Embryonic facial prominence (tissue), 1 donor: ENCODE results near the gene DOCK2.
"Not testable (repeated sequence)": the region's sequence is repeated elsewhere in the genome, so short reads cannot be mapped to it uniquely, and the experiment has no call there.

Experiments
- DNase-seq: peaks from one replicate; pipeline ENCODE4 v3.0.0-alpha.2; 2016; ENCODE audit errors: extremely low spot score

The DOCK2 gene

DNA sequence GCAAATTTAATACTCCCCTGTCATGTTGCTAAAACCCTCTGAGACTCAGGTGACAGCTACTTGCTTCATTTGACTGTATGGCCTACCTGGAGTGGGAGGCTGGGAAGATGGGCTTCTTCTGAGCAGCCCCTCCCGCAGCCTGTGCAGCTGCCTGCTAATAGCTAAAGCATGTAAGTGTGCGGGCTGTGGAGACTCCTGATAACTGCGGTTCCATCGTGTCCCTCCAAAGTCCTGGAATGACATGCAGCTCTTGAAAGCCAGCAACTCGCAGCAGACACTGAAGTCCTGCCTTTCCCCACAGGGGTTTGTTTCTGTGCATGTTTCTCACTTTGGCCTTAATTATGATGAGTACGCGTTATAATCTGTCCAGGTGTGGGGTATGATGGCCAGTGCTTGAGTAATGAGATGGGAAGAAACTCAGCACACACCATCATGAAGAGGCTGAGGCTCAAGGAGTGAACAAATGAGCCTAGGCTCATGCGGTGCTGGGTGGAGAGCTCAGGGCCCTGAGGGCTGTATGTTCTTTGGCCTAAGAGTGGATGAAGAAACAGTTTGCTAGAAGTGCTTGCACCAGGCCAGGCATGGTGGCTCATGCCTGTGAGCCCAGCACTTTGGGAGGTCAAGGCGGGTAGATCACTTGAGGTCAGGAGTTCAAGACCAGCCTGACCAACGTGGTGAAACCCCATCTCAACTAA lies 119.1 kb downstream of the DOCK2 start:
- no peak for DNase-seq

DNA sequence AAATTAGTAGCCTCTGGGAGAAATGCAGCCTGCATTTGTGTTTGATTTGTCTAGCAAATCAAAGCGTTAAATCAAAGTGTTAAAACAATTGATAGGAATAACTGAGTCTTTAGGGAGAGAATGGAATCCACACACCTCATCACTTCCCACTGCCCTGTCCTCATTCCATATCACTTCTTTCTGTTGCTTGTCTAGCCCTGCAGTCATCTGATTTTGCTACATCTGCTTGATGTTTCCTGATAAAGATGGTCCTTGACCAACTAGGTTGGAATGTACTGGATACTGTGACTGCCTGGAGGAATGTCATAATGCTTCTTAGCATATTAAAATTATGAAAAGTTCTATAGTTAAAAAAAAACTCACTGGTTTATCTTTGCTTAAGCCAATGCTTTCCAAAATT lies 119.9 kb downstream of the DOCK2 start:
- DNase-seq, result no peak

DNA sequence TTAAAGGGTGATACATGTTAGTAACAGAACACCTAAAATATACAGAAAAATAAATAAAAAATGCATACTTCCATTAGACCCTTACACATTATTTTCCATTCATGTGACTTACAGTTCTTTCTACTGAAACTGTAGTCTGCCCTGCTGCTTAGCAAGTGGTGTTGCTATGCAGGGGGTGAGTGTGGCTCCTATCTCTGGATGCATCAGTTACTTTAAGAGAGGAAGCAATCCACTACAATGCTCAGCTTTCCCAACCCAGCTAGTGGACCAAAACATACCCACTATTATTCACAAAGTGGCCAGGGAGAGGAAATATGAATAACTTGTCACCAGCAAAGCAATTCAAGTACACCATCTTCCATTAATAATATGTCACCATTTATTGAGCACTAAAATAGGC lies 121.8 kb downstream of the DOCK2 start:
- no peak for DNase-seq

DNA sequence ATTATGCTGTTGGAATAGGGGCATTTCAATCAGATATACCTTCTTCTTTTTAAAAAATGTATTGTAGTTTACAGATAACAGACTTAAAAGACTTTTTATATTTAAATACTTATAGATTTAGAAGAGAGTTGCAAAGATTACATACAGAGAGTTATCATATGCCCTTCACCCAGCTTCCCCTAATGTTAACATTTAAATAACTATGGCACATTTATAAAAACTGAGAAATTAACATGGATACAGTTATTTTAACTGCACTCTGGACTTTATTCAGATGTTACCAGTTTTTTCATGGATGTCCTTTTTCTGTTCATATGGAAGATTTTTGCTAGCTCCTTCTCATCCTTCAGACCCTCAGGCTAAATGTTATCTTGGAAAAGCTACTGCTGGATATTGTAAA lies 123.2 kb downstream of the DOCK2 start:
- no peak for DNase-seq

DNA sequence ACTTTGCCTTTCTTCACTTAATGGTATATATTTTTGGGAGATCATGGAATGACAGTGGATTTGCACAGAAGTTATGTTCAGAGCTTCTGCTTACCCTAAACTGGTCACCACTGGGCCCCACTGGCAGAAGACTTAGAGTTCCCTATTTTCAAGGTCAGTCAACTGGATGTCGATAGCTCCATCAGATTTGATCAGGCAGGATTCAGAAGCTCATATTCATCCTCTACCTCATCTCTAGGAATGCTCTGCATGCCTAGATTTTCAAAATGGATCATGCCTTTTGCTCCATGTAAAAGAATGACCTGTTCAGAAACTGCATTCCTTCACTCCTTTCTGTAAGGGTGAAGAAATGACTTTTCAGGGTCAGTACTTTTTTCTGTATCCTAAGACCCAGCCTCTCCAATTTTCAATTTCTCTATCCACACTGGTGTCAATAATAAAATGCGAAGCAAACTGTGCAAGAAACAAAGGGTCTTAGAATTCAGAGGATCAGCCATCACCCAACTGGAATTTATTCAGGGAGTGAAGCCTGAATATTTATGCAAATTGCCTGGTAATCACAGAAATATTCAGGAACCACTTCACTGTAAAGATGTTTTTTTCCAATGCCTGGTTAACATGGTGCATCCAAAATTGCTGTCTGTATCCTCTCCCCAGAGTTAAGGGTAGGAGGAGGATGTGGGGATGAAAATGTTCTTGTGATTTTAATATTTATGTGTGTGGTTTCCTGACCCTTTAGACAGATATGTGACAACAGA lies 125.4 kb downstream of the DOCK2 start:
- DNase-seq, result no peak

DNA sequence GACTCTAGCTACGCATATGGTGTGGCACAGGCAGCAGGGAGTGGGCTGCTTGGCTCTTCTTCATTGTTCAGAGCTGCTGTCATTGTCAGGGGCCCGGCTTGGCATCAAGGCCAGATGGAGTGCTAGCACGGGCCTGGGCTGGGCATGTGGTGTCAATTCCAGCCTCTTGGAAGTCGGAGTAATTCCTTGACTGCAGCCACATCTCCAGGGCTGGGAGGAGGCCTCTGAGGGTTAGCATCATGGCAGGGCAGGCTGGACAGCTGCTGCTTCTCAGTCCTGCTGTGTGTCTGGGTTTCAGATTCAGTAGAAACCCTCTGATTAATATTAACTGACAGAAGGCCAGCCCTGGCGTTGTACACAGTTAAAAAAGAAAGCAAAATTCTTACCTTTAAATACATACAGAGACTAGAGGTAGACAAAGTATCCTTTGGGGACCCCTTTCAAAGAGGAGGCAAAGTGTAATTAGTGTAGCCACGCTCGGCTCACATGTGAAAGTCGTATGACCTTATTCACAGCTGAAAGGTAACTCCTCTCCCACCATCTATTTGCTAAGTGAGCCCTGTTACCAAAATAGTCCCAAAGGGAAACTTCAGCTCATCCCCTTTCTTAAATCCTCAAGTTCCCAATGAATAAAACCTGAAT lies 126.4 kb downstream of the DOCK2 start:
- no peak for DNase-seq

DNA sequence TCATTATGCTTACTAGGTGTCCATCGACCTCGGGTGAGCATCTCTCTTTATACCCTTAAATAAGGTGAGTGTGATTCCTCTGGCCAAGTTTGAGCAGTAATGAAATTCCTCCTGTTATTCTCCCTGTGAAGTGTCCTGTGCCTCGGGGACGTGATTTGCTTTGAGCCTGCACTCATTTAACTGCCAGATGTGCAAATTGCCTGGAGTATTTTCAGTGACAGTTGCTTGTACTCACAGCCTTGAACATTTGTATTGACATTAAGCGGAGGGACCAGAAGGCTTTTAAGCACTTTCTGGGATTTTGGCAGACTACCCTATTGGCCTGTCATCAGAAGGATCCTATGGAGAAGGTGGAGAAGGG lies 126.9 kb downstream of the DOCK2 start:
- no peak for DNase-seq

DNA sequence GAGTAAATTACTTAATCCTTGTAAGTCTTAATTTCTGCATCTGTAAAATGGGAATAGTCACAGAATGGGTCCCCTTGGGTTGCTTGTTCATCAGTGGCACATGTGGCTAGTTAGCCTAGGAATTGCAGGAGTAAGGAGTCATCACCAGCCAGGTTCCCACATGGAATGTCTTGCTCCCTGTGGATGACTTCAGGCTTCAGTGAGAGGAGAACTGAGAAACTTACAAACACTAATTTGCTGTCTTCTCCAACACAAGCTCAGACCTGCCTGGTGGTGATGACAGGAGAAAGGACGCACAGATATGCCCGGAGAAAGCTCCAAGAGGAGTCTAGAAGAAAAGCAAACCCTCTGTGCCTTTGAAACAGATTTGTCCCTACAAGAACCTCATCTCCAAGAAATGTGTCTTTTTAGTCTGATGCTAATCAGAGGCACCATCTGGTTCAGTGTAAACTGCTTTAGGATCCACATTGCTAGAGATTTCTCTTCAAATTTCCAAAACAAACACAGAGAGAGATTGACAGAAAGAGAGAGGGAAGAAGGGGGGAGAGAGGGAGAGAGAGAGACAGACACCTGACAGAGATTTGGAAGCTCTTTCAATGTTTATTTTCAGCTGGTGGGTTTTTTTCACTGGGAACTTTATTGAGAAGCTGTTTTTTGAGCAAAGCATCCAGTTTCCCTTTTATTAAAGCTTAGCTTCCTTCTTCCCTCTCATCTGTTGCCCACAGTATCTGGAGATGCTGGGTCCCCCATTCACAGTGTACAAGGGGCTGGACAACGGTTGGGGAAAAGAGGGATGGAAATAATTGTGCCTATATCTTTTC lies 128.3 kb downstream of the DOCK2 start:
- DNase-seq, result peak; percentile 34

DNA sequence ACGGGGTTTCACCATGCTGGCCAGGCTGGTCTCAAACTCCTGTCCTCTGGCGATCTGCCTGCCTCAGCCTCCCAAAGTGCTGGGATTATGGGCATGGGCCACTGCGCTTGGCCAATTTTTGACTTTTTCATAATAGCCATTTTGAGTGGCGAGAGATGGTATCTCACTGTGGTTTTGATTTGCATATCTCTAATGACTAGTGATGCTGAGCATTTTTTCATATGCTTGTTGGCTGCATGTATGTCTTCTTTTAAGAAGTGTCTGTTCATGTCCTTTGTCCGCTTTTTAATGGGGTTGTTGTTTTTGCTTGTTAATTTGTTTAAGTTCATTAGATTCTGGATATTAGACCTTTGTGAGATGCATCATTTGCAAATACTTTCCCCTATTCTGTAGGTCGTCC lies 129.9 kb downstream of the DOCK2 start:
- not testable (repeated sequence) for DNase-seq

DNA sequence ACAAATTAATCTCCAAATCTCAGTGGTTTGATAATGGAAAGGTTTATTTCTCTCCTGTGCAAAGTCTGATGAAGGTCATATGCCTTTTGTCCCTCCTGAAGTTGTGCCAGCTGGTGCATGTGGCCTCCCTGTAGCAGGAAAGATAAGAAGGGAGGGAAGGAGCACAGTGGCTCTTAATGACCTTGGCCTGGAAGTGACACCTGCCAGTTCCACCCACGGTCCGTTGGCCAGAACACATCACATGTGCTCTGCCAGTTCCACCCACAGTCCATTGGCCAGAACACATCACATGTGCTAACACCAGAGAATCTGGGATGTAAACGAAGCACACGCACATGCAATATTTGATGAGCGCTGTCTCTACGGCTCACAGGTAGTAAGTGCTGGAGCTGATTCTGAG lies 130.9 kb downstream of the DOCK2 start:
- no peak for DNase-seq

DNA sequence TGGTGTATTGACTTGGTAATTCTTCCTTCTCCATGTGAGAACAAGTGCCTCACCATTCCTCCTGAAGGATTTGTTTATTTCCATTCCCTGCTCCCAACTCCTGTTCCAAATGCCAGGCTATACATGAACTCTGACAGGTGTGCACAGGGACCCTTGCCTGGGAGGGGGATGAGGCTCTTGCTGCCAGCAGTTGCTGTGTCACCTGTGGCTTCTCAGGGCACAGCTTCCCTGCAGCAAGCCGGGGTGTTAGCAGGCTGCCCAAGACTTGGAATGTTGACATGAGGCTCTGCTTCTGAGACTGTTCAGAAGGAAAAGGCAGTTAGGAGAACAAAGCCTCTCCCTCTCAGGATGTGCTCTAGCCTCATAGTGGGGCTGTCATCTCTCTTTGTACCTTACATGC lies 131.3 kb downstream of the DOCK2 start:
- DNase-seq, result no peak

DNA sequence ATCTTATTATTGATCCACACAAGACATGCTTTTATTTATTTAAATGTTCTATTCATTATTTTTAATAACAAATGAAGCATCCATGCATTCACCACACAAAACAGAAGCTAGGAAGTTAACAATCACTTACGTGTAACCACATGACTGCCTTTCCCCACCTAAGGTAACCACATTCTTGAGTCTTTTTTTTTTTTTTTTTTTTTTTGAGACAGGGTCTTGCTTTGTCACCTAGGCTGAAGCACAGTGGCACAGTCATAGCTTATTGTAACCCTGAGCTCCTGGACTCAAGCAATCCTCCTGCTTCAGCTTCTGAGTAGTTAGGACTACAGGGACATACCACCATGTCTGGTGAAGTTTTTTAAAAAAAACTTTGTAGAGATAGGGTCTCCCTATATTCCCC lies 133.0 kb downstream of the DOCK2 start:
- DNase-seq, result no peak

DNA sequence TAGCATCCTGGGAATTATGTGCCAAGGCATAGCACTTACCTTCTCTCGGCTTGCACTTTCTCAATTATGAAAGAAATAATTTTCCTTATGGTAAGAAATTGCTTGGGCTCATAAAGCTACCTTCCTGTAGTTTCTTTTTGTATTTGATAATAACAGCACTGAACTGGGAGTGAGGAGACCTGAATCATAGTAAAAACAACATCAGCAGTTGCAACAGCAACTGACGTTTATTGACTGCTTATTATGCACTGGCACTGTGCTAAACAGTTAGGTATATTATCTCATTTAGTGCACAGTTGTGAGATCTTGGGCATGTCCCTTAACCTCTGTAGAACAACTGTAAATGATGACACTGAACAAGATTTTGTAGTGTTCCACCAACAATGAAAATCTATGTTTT lies 135.2 kb downstream of the DOCK2 start:
- no peak for DNase-seq

DNA sequence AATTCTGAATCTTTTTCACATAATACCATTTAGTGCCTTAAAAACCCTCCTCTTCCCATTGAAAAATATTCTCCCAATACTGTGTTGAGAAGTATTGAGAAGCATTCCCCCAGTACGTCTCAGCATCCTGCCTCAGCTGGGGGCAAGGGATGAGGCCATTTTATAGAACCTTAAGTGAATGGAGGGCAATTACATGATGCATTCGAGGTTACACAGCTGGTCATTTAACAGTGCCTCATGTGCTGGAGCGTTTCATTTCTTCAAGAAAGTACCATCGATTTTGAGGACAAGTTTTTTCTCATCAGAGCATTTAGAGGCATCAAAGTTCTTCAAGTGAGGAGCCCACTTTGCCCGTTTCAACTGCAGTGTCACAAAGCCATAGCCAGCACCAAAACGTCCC lies 135.6 kb downstream of the DOCK2 start:
- DNase-seq, result no peak

DNA sequence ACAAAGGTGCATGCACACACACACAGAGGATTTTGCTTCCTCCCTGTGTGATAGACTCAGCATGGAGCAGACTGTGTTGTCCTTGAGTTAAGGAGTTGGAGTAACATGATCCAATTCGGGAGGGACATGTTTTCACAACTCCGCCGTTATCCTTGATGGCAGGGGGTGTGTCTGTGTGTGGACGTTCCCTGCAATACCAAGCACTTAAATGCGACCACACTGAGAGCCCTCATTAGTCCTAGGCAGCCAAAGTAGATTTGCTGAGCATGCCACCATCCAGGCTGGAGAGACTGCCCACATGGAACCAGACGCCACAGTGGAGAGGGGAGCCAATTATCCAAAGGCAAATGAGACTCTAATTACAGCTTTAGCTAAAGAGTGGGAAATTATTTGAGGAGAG lies 140.1 kb downstream of the DOCK2 start:
- DNase-seq, result no peak

DNA sequence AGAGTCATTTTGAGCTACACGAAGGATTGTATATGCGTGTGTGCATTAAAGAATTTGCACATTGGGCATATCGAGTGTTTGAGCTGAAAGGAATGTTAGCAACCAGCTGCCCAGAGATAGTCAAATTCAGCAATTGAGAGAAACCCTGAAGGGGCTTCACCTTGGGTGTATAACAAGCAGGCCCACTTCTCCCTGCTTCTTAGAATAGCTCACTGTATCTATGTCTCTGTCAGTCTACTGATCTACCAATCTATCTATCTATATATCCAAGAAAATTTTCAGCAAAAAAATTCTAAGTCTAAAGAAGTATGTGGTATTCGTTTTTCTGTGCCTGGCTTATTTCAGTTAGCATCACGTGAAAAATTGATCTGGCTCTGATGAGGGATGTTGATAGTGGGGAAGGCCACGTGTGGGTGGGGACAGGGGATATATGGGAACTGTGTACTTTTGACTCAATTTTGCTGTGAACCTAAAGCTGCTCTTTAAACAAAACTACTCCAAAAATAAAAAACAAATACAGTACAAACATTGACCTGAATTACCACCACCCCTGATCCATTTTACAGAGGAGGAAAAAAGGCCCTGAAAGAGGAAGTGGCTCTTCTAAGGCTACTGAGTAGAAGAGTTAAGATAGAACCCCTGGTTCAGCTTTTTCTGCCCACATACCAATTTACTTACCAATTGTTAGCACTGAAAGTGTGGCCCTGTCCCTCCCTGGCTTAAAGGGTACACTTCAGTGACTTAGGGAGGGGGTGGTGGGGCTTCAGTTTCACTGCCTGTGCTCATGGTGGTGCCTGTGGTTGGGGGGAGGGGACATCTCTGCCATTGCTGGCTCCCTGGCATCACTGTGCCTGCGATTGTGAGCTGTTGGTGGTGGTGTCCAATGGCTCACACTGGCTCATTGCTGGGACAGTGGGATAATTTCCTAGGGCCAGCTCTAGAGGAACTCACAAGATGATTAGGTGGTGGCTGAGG lies 141.8 kb downstream of the DOCK2 start:
- DNase-seq, result no peak

DNA sequence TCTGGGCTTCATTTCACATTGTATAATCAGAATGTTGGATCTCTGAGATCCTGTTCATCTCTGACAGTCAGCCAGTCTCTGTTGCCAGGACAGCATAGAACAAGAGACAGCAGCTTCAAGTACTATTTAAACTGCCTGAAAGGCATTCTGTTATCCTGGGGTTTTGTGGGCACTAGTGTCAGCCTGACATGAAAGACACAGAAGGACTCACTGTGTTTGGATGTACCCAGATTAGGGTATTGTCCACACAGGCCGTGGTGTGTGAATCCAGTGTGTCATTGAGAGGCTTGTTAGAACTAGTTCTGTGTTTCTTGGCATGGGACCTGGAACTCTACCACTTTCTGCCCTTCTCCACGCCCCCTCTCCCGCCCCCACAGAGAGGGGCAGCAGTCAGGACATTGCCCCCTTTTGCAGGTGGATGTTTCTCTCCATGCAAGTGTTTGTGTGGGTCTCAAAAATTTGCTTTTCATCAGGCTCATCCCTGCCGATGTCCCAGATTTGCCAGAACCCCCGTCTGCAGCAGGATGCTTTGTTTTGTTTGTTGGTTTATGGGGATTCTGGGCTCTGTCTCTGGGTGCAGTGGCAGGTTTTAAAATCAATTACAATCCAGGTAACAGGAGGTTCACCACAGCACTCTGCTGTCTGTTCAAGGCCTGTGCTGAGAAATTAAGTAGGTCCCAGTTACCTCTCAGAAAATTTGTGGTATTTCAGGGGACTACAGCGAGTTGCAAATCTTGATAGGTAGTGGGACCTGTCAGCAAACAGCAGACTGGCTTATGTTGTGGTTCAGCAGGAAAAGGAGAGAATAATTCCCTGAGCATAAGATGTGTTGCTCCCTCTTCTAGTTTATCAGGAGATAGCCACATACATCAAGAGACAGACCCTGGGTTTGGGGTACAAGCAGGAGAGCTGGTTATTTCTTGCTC lies 144.6 kb downstream of the DOCK2 start:
- DNase-seq, result no peak

DNA sequence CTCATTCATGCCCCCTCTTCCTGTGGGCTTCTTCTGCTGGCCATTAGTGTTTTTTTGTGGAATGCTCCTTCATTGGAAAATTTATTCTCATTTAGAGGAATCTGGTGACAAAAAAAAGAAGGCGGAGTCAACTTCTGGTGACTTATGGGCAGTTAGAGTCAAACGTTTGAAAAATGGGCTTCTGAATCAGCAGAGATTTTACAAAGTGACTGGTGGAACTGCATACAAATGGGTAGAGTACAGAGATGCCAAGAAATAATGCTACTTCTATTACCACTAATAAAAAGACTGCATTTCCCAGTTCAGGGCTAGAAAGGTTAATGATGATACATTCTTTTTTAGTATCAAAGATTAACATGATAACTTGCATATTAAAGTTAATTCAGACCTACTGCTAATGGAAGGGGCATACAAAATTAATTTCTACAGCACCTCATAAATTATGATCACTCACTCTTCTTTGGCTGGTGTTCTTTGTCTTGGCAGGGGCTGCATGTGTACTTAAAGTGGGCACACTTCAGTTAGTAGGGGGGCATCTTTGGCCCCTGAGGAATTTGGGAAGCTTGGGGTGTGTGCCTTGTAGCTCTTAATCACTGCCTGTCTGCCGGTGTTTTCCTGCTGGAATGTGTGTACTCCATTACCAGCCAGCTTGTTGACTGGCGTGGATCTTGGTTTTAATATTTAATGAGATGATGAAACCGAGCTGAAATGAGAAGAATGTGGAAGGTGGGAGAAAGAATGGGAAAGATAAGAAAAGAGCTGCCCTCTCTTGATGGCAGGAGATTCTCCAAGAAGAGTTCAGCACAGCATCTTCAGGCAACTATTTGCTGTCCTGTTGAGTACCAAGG lies 148.9 kb downstream of the DOCK2 start:
- no peak for DNase-seq

DNA sequence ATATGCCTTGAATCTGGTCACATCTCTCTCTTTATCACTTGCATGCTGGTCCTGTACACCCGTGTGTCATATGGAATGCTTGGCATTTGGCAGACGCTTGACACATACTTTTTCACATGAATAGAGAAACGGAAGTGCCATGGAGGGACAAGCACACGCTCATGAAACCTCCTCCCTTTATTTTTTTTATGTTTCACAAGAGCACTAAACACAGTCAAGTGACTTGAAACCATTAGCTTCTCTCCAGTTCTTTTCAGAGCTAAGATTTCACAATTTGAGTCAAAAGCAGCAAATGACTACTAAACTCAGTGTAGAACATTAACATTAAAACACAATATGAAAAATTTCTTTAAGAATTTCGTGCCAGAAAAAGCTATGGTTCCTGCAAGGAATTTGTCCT lies 151.1 kb downstream of the DOCK2 start:
- no peak for DNase-seq
